Neural progenitor cell (in vitro differentiated cells): ENCODE measurements around the gene DNASE1L2. TPM values are rescaled to one million over a fixed set of nuclear protein-coding genes. Genes with fewer than 3 reads are reported as not detected.
A peak's percentile ranks its signal among the peaks of the same experiment; 100 is the strongest.

ENCODE experiments used
- DNase-seq: peaks from one replicate; pipeline ENCODE4 v3.0.0-alpha.2; 2016; ENCODE audit warnings: low spot score
- H2AFZ ChIP-seq: fragments of 200-600 bp; sonication (generic); replicated peaks from 2 replicates; pipeline ENCODE4 v1.6.1; 2016; ENCODE audit warnings: antibody characterized with exemption
- H3F3A ChIP-seq: fragments of 200-600 bp; sonication (generic); 2 replicates; pipeline ENCODE4 v1.6.1; 2016; ENCODE audit warnings: antibody characterized with exemption, low read depth
- H3K27ac ChIP-seq: fragments of 200-600 bp; sonication (generic); 2 replicates; pipeline ENCODE4 v1.5.1; 2016; ENCODE audit warnings: mild to moderate bottlenecking
- H3K27me3 ChIP-seq: fragments of 200-600 bp; sonication (generic); 2 replicates; pipeline ENCODE4 v1.6.1; 2016; ENCODE audit warnings: mild to moderate bottlenecking, moderate library complexity
- H3K36me3 ChIP-seq: fragments of 200-600 bp; sonication (generic); 2 replicates; pipeline ENCODE4 v1.5.1; 2016
- H3K4me1 ChIP-seq: fragments of 200-600 bp; sonication (generic); 2 replicates; pipeline ENCODE4 v1.6.1; 2016; ENCODE audit warnings: mixed run types
- H3K4me2 ChIP-seq: fragments of 200-600 bp; sonication (generic); 2 replicates; pipeline ENCODE4 v1.6.1; 2016
- H3K4me3 ChIP-seq: fragments of 200-600 bp; sonication (generic); 2 replicates; pipeline ENCODE4 v1.5.1; 2016
- H3K79me2 ChIP-seq: fragments of 200-600 bp; sonication (generic); 2 replicates; pipeline ENCODE4 v1.6.1; 2016; ENCODE audit warnings: low read depth
- H3K9ac ChIP-seq: fragments of 200-600 bp; sonication (generic); 2 replicates; pipeline ENCODE4 v1.6.1; 2016
- H3K9me3 ChIP-seq: fragments of 200-600 bp; sonication (generic); 2 replicates; pipeline ENCODE4 v1.5.1; 2016; ENCODE audit warnings: low read depth
- H4K20me1 ChIP-seq: fragments of 200-600 bp; sonication (generic); 2 replicates; pipeline ENCODE4 v1.6.1; 2016; ENCODE audit warnings: low read depth
- H3K27ac Mint-ChIP-seq: 3 replicates; pipeline ENCODE4 v1.8.0; 2021; ENCODE audit warnings: mixed read lengths
- H3K27me3 Mint-ChIP-seq: 2 replicates; pipeline ENCODE4 v1.8.0; 2022; ENCODE audit warnings: low read depth, mild to moderate bottlenecking, inconsistent platforms, moderate library complexity, mixed read lengths; ENCODE audit not compliant: insufficient read depth
- H3K36me3 Mint-ChIP-seq: 3 replicates; pipeline ENCODE4 v1.8.0; 2021; ENCODE audit warnings: mixed read lengths
- H3K4me1 Mint-ChIP-seq: 3 replicates; pipeline ENCODE4 v1.8.0; 2021; ENCODE audit warnings: mixed read lengths
- H3K4me3 Mint-ChIP-seq: 3 replicates; pipeline ENCODE4 v1.8.0; 2021; ENCODE audit warnings: mild to moderate bottlenecking, moderate library complexity, mixed read lengths
- H3K9me3 Mint-ChIP-seq: 3 replicates; pipeline ENCODE4 v1.8.0; 2020; ENCODE audit warnings: mixed read lengths
- CTCF ChIP-seq: fragments of 200-600 bp; sonication (generic); IDR thresholded peaks from 2 replicates; pipeline ENCODE4 v1.5.1; 2017; ENCODE audit warnings: antibody characterized with exemption, mild to moderate bottlenecking
- EZH2 ChIP-seq: fragments of 200-600 bp; sonication (generic); IDR thresholded peaks from 2 replicates; pipeline ENCODE4 v1.6.1; 2017; ENCODE audit warnings: antibody characterized with exemption, mild to moderate bottlenecking, moderate library complexity
- EZH2phosphoT487 ChIP-seq: fragments of 200-600 bp; sonication (generic); IDR thresholded peaks from 2 replicates; pipeline ENCODE4 v1.6.1; 2017; ENCODE audit warnings: antibody characterized with exemption
- total RNA-seq: library from RNA; depleted of rRNA; stranded (reverse); fragments of >200 nt; gene quantifications from 2 replicates; pipeline ENCODE4 v1.2.3, GENCODE V29; 2015; ENCODE audit warnings: low replicate concordance

The DNASE1L2 gene
- total RNA-seq, 1 donor from 2014 or later, result 0.21 TPM

GRCh38 chr16:2204416-2205103 lies 31.7 kb upstream of the DNASE1L2 start:
- Mint-ChIP-seq H3K4me1 (peaks cover 14% of the 10 kb centered on the region), H3K9me3 (no peaks in the 10 kb centered on the region), H3K4me3 (peak overlapping the region; percentile 82), H3K36me3 (peaks cover 8% of the 10 kb centered on the region), H3K27ac (peak overlapping the region; percentile 65), H3K27me3 (peaks cover 12% of the 10 kb centered on the region)
- Histone ChIP-seq H3F3A (peaks cover 9% of the 10 kb centered on the region), H3K4me2 (peak overlapping the region; percentile 94), H3K4me3 (peak overlapping the region; percentile 93), H3K9me3 (no peaks in the 10 kb centered on the region), H4K20me1 (peaks cover 3% of the 10 kb centered on the region), H2AFZ (peak overlapping the region; percentile 71), H3K9ac (no peak overlapping the region), H3K27ac (no peak overlapping the region), H3K79me2 (peaks cover 17% of the 10 kb centered on the region), H3K36me3 (no peaks in the 10 kb centered on the region), H3K27me3 (peaks cover 15% of the 10 kb centered on the region), H3K4me1 (peaks cover 6% of the 10 kb centered on the region)
- TF ChIP-seq EZH2phosphoT487 (no peak), EZH2 (no peak)
- DNase-seq, result no peak

- Histone ChIP-seq H3K27me3 (peaks cover 8% of the 10 kb centered on the region), H3K27ac (no peak within 1 kb of the TSS), H3K79me2 (peaks cover 17% of the 10 kb centered on the region), H3F3A (peaks cover 12% of the 10 kb centered on the region), H3K9me3 (no peaks in the 10 kb centered on the region), H3K4me3 (peak within 1 kb of the TSS; percentile 93), H3K9ac (peak within 1 kb of the TSS; percentile 84), H3K4me2 (peak within 1 kb of the TSS; percentile 94), H4K20me1 (peaks cover 8% of the 10 kb centered on the region), H2AFZ (peak within 1 kb of the TSS; percentile 71), H3K36me3 (no peaks in the 10 kb centered on the region), H3K4me1 (peaks cover 6% of the 10 kb centered on the region)
- TF ChIP-seq EZH2phosphoT487 (no peak), CTCF (peak; percentile 34), EZH2 (no peak)
- H3K27ac Mint-ChIP-seq, result peak within 1 kb of the TSS; percentile 65
- peak within 1 kb of the TSS; percentile 87 for H3K4me3 Mint-ChIP-seq
- H3K36me3 Mint-ChIP-seq, result peaks cover 8% of the 10 kb centered on the region
- H3K9me3 Mint-ChIP-seq, result no peaks in the 10 kb centered on the region
- peak; percentile 94 for DNase-seq
- H3K27me3 Mint-ChIP-seq, result peaks cover 14% of the 10 kb centered on the region
- H3K4me1 Mint-ChIP-seq, result peaks cover 14% of the 10 kb centered on the region
Measured at GRCh38 chr16:2205104-2205966, 30.9 kb upstream of the DNASE1L2 start, which contains the start of gene MLST8. TSS of gene MLST8 (plus strand) at chr16:2205454. CDS start at chr16:2206086, 632 bp downstream.

GRCh38 chr16:2205967-2206313 lies 30.3 kb upstream of the DNASE1L2 start:
- peaks cover 14% of the 10 kb centered on the region for H3K27me3 Mint-ChIP-seq
- H3K36me3 ChIP-seq, result no peaks in the 10 kb centered on the region
- H3K36me3 Mint-ChIP-seq, result peaks cover 8% of the 10 kb centered on the region
- H3K4me1 ChIP-seq, result peaks cover 6% of the 10 kb centered on the region
- H3F3A ChIP-seq, result peaks cover 15% of the 10 kb centered on the region
- H3K9me3 ChIP-seq, result no peaks in the 10 kb centered on the region
- H3K9me3 Mint-ChIP-seq, result no peaks in the 10 kb centered on the region
- H3K27ac Mint-ChIP-seq, result no peak overlapping the region
- H3K4me2 ChIP-seq, result peak overlapping the region; percentile 94
- DNase-seq, result peak; percentile 69
- H3K79me2 ChIP-seq, result peaks cover 17% of the 10 kb centered on the region
- H3K27me3 ChIP-seq, result peaks cover 2% of the 10 kb centered on the region
- no peak overlapping the region for H3K27ac ChIP-seq
- H3K4me3 ChIP-seq, result peak overlapping the region; percentile 93
- peaks cover 14% of the 10 kb centered on the region for H3K4me1 Mint-ChIP-seq
- peaks cover 14% of the 10 kb centered on the region for H4K20me1 ChIP-seq
- no peak for TF ChIP-seq CTCF
- TF ChIP-seq EZH2, result no peak
- TF ChIP-seq EZH2phosphoT487, result no peak
- H3K4me3 Mint-ChIP-seq, result peak overlapping the region; percentile 87
- peak overlapping the region; percentile 35 for H3K9ac ChIP-seq
- H2AFZ ChIP-seq, result peak overlapping the region; percentile 71
